CD4-positive, alpha-beta T cell treated with Interleukin-15 for 1 hour (primary cell): ENCODE data around the gene SYT6.

Experiments used
- DNase-seq: peaks from one replicate; pipeline ENCODE4 v3.0.0-alpha.2; 2020

The SYT6 gene

GRCh38 chr1:114154146-114154962, 685 bp upstream of the SYT6 start:
- DNase-seq, result peak; percentile 20

DNA sequence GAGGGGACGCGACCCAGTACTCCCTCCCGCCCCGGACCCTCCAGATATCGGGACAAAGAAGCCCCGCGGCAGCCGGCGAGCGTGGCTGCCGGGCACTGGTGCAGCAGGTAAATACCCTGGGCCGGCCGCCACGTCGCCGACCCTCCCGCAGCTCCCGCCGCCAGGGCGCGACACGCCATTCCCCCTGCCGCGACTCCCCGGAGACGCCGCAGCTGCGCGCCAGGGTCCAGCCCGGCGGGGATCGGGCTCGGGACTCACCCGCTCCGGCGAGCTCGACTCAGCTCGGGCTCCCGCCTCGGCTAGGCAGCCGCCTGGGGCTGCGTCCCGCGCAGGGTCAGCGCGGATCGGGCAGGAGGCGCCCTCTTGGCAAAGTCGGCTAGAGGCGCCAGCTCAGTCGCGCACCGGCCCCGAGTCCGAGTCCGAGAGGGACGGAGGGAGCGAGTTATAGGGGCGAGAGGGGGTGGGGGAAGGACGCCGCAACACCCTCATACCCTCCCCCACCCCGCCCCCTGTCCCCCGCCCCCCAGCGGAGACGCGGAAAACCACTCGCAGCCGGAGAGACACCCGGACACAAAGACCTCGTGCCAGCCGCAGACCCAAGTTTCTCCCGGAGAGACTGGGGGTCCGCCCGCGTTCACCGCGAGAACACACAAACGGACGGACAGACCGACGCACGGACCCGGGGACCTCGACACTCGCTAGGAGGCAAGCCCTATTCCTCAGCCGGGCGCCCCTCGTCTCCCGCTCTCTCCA, 985 bp downstream of the SYT6 start:
- no peak for DNase-seq

DNA sequence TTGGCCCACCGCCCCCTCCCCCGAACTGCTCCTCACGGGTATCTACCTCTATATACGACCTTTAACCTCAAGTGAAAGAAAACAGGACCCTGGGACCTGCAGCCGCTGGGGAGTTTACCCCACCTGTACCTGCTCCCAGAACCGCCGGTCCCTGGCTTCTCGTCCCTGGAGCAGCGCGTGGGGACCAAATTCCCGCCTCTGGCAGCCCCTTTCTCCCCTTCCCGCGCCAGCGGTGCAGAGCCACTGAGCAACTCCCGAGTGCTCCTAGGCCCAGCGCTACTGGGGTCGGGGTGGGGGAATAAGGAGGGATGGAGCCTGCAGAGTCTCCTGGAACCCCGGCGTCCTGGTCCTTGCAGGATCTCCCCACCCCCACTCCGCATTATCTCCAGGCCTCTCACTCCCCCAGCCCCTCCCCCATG, 1.6 kb downstream of the SYT6 start:
- DNase-seq, result no peak

GRCh38 chr1:114150016-114150415, 3.7 kb downstream of the SYT6 start:
- no peak for DNase-seq

DNA sequence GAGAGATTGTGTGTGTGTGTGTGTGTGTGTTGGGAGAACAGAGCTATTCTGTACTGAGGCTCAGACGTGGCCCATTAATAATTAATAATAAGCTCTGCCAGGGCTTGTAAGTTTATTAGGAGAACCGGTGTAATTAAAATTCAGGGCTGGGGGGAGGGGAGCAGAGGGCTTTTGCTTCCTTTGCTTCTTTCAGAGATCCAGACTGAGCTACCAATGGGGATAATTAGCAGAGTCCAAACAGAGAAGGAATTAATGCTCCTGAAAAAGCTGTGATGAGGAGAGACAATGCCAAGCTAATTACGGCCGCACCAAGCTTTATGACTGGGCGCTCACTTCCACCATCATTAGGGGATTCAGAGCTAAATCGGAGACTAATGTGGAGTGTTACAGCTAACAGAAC, 4.5 kb downstream of the SYT6 start:
- no peak for DNase-seq

DNA sequence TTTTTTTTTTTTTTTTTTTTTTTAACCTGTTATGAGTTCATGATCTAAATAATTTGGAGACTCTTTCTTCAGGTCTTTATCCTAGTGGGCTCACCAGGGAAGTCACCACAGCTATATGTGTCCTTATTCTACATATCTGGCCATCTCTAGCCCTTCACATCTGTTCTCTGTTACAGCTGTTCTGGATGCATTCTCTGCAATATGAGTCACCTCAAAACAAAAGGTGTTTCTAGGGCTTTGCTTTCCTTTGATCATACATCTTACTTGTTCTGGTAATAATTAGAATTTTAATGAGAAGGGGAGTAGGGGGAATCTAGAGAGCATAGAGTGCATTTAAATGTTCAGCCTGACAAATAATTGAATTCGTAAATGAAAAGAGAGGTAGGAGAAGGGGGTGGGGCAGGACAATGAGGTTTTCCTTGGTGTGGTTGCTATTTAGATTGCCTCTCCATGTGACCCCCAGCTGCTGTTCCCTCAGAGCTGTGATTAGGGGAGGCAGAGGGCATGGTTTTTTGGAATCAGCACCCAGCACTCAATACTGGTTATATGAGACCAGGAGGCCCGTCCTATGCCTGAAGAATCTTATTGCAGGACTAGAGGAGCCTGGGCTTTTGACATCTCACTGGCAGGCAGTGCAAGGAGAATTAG, 8.0 kb downstream of the SYT6 start:
- DNase-seq, result no peak

- no peak for DNase-seq
Observed at GRCh38 chr1:114144016-114144415, 9.7 kb downstream of the SYT6 start.

- DNase-seq, result no peak
Observed at GRCh38 chr1:114139540-114139939, 14.1 kb downstream of the SYT6 start.

- no peak for DNase-seq
Observed at GRCh38 chr1:114137497-114137896, 16.2 kb downstream of the SYT6 start.

DNA sequence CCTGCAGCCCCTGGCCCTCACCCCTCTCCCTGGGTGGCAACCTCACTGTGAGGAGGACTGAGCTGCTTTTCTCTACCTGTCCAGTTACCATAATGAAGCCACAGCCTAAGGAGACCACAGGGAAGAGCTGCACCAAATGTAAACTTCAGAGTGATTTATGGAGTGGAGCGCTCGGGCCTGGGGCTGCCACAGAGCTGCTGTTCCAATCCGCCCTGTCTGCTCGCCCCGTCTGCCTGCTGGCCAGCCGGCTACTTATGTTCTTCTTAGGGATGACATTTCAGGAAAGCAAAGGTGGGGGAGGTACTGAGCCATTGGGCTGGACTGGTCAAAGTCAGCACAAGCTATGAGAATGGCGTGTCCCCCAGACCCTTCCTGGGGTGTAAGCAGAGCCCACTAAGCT, 17.9 kb downstream of the SYT6 start:
- no peak for DNase-seq

DNA sequence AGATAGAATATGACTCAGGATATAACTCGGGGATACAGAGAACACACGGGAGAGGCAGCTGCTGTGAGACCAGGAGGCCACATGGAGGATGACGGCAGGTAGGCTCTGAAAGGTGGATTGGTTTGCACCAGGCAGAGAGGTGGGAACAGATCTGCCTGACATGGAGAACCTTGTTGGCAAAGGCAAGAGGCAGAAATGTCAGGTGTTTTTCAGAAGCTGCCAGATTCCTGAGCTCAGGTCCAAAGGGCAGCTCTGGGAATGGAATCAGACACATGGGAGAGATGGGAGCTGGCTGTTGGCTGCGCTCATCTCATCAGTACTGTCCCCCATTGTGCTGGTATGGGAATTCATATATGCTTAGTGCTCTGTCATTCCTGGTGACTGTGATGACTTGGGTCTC, 19.2 kb downstream of the SYT6 start:
- DNase-seq, result no peak

- no peak for DNase-seq
Observed at GRCh38 chr1:114133129-114133528, 20.5 kb downstream of the SYT6 start.

DNA sequence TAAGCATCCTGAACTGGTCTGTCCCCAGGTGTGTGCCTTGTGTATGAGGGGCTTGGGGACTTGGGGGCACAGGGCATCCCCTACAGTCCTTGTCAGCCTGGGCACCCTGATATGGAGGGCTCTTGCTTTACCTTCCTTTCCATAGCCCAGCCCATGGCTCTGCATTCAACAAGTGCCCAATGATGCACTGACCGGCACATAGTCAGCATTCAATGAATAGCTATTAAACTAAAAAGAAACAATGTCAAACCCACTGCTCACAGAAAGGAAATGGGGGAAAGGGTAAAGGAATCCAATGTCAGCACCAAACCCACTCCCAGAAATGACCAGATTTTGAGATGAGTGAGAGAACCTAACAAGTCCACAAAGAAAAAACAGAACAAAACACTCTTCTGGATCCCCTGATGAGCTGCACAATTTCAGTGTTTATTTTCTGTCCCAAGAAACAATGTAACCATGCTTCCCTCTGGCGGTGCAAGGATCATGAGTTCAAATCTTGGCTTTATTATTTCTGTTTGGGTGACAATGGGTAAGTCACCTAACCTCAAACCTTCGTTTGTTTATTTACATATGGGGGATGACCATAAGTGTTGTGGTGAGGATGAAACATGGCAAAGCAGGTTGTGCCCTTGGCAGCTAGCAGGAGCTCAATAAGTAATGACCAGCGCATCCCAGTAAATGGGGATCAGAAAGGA, 22.0 kb downstream of the SYT6 start:
- DNase-seq, result no peak

DNA sequence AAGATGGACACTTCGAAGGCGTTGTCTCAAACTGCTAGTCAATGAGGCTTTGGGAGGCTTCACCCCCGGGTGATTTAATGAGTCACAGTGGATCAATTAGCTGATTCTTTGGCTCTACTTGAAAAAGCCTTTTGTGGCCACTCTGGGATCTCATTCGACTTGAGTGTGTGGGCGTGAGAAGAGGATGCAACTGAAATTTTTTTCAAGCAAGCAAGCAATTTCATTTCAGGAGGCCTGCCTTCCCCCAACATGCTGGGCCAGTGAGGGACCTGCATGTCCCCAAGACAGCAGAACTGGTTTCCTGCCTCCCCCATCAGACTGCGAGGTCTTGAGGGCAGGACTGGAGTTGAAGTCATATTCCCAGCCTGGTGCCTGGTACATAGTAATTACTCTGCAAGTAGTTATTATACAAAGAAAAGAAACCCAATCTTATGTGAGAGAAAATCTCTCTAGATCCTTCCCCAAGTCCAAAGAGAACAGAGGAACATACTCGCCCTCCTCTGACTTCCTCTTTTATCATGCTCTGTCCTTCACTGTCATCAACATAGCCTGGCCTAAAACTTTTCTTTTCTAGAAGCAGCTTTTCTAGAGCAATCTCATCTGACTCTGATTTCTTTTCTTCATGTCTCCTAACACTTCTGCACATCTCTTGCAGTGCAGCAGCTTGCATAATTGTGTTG, 22.7 kb downstream of the SYT6 start:
- no peak for DNase-seq

GRCh38 chr1:114130213-114130612, 23.5 kb downstream of the SYT6 start:
- no peak for DNase-seq

DNA sequence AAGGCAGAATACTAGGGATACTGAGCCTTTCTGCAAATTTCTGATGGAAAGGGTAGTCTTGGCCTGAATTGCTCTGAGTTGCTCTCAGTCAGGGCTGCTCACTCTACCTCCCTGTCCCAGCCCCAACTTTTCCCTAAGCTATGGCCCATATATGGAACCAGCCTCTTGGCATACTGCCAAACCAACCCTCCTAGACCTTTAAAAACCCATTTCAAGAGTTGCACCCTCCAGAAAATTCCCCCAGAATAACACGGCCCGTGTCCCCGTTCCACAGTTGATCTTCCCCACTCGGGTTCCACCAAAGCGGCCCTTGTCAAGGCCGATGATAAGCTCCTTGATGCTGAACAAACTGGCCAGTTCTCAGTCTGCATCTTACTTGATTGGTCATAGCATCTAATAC, 25.4 kb downstream of the SYT6 start:
- DNase-seq, result no peak

DNA sequence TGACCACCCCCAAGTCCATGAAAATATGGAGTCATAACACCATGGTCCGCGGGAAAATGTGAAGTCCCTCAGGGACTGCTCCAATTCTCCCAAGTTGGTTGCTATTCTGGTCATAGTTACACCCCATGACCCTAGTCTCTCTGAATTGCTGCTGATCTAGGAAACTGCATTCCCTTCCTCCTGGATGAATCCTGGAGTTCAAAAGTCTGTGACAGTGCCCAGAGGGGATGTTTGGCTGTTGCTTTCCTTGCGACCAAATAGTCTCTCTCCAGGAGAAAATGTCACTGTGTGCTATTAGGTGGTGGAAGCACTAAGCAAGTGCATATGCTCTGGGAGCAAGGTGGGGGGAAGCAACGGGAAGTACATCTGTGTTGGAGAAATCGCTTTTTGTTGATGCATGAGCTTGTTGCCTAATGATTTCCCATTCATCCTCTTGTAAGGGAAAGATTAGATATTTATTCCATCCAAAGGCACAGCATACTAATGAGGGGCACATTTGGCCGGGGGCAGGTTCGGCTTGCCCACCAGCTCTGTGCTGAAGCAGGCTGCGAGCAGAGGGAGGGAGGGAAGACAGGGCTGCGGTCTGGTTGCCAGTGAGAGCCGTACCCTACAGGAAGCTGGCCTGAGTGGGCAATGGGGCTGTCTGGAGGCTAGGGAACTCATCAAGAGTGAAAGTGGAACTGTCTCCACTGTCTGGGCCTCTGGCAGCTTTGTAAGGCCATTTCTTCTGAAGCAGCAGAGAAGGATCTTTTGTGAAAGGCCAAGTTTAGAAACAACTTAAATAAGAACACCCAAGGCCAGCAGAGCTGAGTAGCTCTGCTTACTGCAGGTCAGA, 27.2 kb downstream of the SYT6 start:
- DNase-seq, result no peak

- no peak for DNase-seq
Observed at GRCh38 chr1:114124644-114125043, 29.0 kb downstream of the SYT6 start.

GRCh38 chr1:114122941-114123618, 30.6 kb downstream of the SYT6 start:
- no peak for DNase-seq

DNA sequence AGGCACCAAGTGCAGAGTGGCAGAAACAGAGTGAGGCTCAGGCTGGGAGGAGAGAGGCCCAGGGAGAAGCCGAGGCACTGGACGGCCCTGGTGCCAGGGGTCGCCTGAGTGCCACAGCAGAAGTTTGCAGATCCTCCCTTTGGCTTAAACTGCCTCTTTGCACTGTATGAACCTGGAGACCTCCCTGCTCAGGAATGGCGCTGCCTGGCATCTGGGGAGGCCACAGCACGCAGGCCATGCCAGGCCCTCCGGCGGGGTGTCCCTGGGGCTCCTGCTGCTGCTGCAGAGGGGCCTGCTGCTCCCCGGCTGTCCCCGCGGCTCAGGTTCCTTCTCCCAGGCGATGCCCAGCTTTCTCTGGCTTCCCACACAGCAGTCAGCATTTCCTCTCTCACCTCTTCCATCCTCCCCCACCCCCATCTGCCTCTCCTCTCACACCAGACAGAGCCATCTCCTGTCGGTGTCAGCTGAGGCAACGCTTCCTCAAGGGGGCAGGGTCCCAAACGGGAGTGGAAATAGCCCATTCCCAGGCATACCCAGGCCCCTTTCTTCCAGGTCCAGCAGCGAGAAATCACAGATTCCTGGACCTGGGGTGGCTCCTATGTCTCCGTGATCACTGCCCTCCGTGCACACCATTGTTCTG, 35.2 kb downstream of the SYT6 start:
- DNase-seq, result no peak

- no peak for DNase-seq
Observed at GRCh38 chr1:114117654-114118053, 36.0 kb downstream of the SYT6 start.
